ENCODE measurements around the gene CRYBA2.

GRCh38 chr2:219034823-219035222 is 41.6 kb upstream of the CRYBA2 start:
- TF ChIP-seq CTCF (IDR thresholded peaks at IDR 0.05; ENCODE audit: poor library complexity) (no peak), EZH2 (IDR thresholded peaks at IDR 0.05; ENCODE audit: borderline replicate concordance) (no peak)

Measured in hepatocyte (in vitro differentiated cells).